ENCODE measurements around the gene PVR. TPM values are rescaled to one million over a fixed set of nuclear protein-coding genes. Genes with fewer than 3 reads are reported as not detected.
"Not testable (repeated sequence)": the region's sequence is repeated elsewhere in the genome, so short reads cannot be mapped to it uniquely, and the experiment has no call there.

The PVR gene
- total RNA-seq: 10 to 100 TPM; 31.0 to 35.7 TPM
- long read RNA-seq, transcript PVR-205 (8 exons, 3,325 nt): major isoform, 17 of 48 reads
- long read RNA-seq, transcript PVR-203 (8 exons, 3,078 nt): minor isoform, 7 of 48 reads
- long read RNA-seq, transcript PVR-202 (7 exons, 3,166 nt): minor isoform, 6 of 48 reads
- long read RNA-seq, partial matches to known transcripts: 11 of 48 reads
- long read RNA-seq, other reads (novel, unspliced or antisense): 6 of 48 reads

DNA sequence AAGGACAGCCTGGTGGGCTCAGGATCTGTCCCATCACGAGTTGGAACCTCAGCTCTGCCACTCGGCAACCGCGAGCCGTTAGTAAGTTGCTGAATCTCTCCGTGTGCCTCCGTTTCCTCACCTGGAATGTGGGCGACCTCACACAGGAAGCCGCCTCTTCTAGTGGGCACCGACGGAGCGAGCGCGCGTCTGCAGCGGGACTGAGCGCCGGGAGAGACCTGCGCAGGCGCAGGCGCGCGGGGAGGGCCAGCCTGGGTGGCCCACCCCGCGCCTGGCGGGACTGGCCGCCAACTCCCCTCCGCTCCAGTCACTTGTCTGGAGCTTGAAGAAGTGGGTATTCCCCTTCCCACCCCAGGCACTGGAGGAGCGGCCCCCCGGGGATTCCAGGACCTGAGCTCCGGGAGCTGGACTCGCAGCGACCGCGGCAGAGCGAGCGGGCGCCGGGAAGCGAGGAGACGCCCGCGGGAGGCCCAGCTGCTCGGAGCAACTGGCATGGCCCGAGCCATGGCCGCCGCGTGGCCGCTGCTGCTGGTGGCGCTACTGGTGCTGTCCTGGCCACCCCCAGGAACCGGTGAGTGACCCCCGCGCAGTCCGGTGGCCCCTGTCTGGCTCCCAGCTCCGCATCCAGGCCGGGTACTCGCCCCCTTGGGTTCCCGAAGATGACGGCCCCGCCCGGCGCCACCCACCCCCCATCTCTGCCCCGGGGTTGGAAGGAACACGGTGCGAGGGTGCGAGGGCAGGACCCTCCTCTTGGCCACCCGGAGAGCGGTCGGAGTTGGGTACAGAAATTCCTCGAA lies at the start of gene PVR:
Gene PVR (plus strand): TSS at position 306 of the 797 bp plus-strand sequence. CDS start 187 bp downstream, at position 493.
- DNase-seq (peak; percentile 74 to 79), ATAC-seq (peak; percentile 89)
- intact Hi-C loops (cut with DNase I, micrococcal nuclease): no loop called here

DNA sequence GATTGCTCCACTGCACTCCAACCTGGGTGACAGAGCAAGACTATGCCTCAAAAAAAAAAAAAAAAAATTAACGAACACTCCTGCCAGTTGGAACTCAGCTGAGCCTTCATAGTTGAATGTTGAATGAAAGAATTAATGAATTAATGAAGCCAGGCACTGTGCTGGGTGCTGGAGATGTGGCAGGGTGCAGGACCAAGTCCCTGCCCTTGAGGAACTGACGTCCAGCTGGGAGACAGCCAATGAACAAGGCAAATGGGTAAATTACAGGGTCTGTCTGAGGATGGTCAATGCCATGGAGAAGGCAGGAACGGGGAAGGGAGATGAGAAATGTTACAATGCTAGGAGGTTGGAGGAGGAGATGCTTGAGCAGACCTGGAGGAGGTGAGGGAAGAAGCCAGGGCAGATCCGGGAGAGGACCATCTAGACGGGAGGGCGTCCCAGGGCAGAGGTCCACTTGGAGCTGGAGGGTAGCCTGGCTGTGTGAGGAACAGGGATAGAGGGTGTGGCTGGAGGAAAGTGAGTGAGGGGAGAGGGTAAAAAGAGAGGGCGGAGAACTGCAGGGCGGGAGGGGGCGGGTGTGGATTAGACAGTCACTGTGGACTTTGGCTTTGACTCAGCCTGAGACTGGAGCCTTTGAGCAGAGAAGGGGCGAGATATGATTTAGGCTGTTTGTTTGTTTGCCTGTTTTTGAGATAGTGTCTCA lies 47.1 kb upstream of the PVR start:
- ATAC-seq (peak; percentile 77), DNase-seq (peak; percentile 59 to 61)
- intact Hi-C loops (cut with DNase I, micrococcal nuclease): no loop called here

DNA sequence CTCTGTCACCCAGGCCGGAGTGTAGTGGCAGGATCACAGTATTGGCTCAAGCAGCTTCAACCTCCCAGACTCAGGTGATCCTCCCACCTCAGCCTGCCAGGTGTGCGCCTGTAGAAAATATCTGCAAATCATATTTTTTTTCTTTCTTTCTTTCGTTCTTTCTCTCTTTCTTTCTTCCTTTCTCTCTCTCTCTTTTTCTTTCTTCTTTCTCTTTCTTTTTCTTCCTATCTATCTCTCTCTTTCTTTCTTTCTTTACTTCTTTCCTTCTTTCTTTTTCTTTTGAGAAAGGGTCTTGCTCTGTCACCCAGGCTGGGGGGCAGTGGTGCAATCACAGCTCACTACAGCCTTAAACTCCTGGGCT lies 46.6 kb upstream of the PVR start:
- DNase-seq (no peak), ATAC-seq (no peak)
- intact Hi-C loops (cut with DNase I, micrococcal nuclease): no loop called here

- no peak for ATAC-seq
- intact Hi-C loops (cut with DNase I, micrococcal nuclease): no loop called here
- no peak for DNase-seq
These were observed 45.4 kb upstream of the PVR start for GRCh38 chr19:44598355-44598754.

DNA sequence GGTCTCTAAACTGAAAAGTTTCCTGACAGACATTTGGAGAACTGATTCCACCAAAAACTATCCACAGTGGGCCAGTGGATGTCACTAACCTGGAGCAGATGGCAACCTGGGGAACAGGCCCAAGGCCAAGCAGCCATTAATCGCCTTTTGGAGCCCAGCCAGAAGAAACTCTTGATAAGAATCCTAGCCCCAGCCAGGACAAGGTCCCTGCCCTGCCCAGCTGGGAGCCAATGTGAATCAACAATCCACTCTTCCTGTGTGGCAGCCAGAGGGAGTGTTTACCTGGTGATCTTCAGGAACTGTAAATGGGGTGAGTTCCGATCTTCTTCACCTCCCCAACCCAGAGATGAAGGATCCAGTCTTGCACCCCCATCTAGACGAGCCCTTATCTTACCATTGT lies 44.8 kb upstream of the PVR start:
- intact Hi-C loops (cut with DNase I, micrococcal nuclease): no loop called here
- DNase-seq (peak; percentile 87 to 88), ATAC-seq (peak; percentile 80)

DNA sequence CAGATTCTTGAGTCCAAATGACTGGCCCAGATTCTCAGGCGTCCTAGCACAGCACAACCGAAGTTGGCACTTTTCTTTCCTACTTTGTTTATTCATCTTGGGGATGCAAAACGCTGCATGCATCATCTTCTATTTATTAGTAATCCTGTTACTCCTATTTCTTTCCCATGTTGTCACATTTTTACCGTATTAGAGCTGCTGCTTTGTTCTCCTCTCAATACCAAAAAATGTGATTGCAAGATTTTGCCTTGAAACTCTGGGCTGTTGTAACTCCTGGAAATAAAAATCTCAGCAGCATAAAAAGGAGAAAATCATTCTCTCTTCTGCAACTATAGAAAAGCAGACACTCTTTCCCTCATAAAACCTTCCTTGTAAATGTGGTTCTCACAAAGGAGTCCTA lies 43.2 kb upstream of the PVR start:
- ATAC-seq: no peak
- intact Hi-C loops (cut with DNase I, micrococcal nuclease): no loop called here
- DNase-seq: no peak

DNA sequence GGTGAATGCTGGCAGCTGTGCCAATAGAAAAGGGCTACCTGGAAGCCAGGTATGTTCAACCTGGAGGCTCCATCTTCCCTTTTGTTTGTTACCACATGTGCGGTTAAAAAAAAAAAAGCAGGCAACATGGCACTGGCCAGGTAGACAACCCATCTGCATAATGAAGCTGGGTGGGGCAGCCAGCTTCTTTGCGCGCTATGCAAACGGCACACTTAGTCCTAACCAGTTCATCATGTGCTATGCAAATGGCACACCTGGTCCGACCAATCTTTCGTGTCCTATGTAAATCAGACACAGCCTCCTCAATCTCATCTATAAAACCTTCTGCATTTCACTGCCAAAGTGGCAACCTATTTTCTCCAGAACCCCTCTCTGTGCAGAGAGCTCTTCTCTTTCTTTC lies 41.6 kb upstream of the PVR start:
- DNase-seq: peak; percentile 64 to 85
- intact Hi-C loops (cut with DNase I, micrococcal nuclease): no loop called here
- peak; percentile 81 for ATAC-seq

- ATAC-seq: no peak
- DNase-seq: no peak
- intact Hi-C loops (cut with DNase I, micrococcal nuclease): no loop called here
These were observed 40.3 kb upstream of the PVR start for GRCh38 chr19:44603201-44603945.

GRCh38 chr19:44604241-44604640 lies 39.5 kb upstream of the PVR start:
- intact Hi-C loops (cut with DNase I, micrococcal nuclease): no loop called here
- DNase-seq (no peak), ATAC-seq (no peak)

- ATAC-seq (no peak), DNase-seq (no peak)
- intact Hi-C loops (cut with DNase I, micrococcal nuclease): no loop called here
These were observed 38.2 kb upstream of the PVR start for GRCh38 chr19:44605547-44605946.

- DNase-seq (no peak), ATAC-seq (peak; percentile 64)
- intact Hi-C loops (cut with DNase I, micrococcal nuclease): no loop called here
These were observed 36.7 kb upstream of the PVR start for GRCh38 chr19:44607049-44607448.

DNA sequence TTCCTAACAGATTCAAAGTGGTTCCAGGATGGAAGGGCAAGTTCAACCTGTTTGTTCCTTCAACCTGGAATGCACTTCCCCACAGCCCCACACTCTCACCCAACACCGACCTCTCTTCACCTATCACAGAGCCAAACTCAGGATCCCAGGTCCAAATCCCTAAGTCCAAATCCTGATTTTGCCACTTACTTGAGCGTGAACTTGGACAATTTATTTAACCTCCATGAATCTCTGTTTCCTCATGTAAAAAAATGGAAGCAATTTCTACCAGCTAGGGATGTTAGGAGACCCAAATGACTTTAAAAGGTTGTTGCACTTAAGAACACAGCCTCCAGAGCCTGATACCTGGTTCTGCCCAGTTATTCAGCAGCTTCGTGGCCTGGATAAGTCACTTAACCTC lies 35.8 kb upstream of the PVR start:
- intact Hi-C loops (cut with DNase I, micrococcal nuclease): no loop called here
- DNase-seq (no peak), ATAC-seq (no peak)

DNA sequence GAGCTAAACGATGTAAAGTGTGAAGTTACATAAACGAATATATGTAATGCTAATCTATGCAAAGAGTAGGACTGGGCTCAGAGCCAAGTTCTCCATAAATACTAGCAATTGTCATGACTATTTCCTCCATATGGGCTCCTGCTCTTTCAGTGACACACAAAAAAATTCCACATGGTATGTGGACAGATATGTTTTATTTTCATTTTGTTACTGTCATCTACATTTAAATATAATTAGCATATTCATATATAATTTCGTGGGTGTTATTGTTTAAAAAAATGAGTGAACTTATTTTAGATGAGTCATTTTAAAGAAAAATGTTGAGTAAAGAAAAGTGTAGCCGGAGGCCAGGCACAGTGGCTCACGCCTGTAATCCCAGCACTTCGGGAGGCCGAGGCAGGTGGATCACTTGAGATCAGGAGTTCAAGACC lies 35.3 kb upstream of the PVR start:
- peak in 1 of 2 donors; percentile 54 for DNase-seq
- peak; percentile 65 for ATAC-seq
- intact Hi-C loops (cut with DNase I, micrococcal nuclease): no loop called here

GRCh38 chr19:44609219-44609618 lies 34.5 kb upstream of the PVR start:
- DNase-seq (no peak), ATAC-seq (no peak)
- intact Hi-C loops (cut with DNase I, micrococcal nuclease): no loop called here

- intact Hi-C loops (cut with DNase I, micrococcal nuclease); DNase-seq: not testable (repeated sequence)
- ATAC-seq: peak; percentile 28
These were observed 33.2 kb upstream of the PVR start for GRCh38 chr19:44610497-44610896.

DNA sequence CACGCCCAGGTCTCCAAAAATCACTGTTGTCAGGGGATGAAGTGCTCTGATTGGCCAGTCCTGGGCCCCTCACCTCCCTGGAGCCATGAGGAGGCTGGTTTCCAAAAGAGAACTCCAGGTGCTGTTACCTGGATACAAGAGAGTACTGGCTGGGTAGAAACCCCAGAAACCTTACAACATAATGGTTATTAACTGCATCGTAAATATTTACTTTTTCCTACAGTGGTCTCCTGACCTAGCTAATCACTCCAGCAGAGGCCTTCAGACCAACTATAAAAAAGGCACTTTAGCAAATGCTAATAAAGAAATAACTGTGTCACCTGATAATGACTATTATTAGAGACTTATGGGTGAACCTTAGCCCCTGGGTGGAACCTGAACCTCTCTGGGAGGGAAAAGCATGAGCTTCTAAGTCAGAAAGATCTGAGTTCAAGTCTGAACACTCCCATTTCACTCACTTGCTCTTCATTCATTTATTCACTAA lies 31.9 kb upstream of the PVR start:
- ATAC-seq (no peak), DNase-seq (no peak)
- intact Hi-C loops (cut with DNase I, micrococcal nuclease): no loop called here

DNA sequence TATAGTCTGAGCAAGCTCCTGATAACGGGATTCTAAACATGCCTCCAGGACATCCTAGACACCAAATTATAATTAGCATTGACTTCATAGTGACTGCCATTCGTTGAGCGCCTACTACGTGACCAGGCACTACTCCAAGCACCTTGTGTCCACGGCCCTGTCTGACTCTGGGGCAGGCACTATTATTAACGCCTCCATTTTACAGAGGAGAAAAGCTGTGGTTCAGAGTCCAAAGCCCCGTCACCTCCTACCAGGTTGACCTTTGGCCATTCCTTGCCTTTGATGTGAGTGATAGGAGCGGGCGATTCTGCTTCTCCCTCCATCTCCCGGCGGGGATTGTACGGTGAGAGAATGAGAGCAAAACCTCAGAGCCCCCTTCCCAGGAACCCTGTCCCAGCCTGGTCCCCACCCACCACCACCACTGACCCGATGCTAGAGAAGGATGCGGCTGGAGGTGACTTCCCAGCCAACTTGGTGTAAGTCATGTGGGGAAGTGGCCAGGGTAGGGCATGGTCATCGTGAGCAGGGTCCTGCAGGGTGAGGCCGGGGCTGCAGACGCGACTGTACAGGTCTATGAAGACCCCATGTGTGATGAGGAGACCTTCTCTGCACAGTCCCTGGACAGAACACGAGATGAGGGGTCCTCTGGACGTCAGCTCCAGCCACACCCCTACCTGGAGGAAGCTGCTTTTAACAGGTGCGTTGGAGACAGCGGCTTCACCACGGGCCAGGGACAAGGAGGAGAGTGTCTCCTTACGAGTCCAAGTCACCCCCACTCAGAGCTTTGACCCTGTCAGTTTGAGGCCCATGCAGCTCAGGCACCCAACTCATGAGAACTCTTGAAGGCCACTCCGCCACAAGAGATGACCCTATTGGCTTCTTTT lies 30.2 kb upstream of the PVR start, which contains the start of gene IGSF23:
Gene IGSF23 (plus strand): TSS at position 269 of the 884 bp plus-strand sequence. CDS start 83 bp downstream, at position 352.
- DNase-seq: peak in 1 of 2 donors; percentile 19
- peak; percentile 83 for ATAC-seq
- intact Hi-C loops (cut with DNase I, micrococcal nuclease): no loop called here

DNA sequence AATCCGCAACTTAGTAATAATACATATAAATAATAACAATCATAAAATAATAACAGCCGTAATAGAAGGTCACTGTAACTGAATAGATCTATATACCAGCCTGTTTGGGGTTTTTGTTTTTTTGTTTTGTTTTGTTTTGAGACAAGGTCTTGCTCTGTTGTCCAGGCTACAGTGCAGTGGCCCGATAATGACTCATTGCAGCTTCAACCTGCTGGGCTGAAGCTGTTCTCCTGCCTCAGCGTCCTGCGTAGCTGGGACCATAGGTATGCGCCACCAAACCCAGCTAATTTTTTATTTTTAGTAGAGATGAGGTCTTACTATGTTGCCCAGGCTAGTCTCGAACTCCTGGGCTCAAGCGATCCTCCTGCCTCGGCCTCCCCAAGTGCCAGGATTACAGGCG lies 29.4 kb upstream of the PVR start:
- ATAC-seq (no peak), DNase-seq (no peak)

More for the DNA sequence above, 29.4 kb upstream of the PVR start:
- intact Hi-C loops (cut with DNase I, micrococcal nuclease): no loop called here
